NCI-H345 treated with DMSO at 0.1 percent for 48 hours (cell line): ENCODE results near the gene CDH11.

Source experiments
- DNase-seq: peaks from one replicate; lab custom pipeline; 2025; ENCODE audit not compliant: unreplicated experiment; lab: John Stamatoyannopoulos, UW

The CDH11 gene

GRCh38 chr16:65121870-65122723, at the start of gene CDH11:
Gene CDH11, minus strand, starts transcription at chr16:65122063. Its CDS starts 117,194 bp downstream, at chr16:65004869.
- DNase-seq, result no peak

- no peak for DNase-seq
Measured at GRCh38 chr16:65154321-65154720, 32.5 kb upstream of the CDH11 start.

- no peak for DNase-seq
Measured at GRCh38 chr16:65153365-65154105, 31.7 kb upstream of the CDH11 start.

GRCh38 chr16:65148804-65149203, 26.9 kb upstream of the CDH11 start:
- DNase-seq, result no peak

- no peak for DNase-seq
Measured at GRCh38 chr16:65142276-65142675, 20.4 kb upstream of the CDH11 start.

- DNase-seq, result no peak
Measured at GRCh38 chr16:65136681-65137080, 14.8 kb upstream of the CDH11 start.

GRCh38 chr16:65126845-65127624, 5.2 kb upstream of the CDH11 start:
- DNase-seq, result no peak

GRCh38 chr16:65125871-65126270, 4.0 kb upstream of the CDH11 start:
- no peak for DNase-seq

GRCh38 chr16:65125322-65125721, 3.5 kb upstream of the CDH11 start:
- DNase-seq, result no peak

- no peak for DNase-seq
Measured at GRCh38 chr16:65124596-65124995, 2.7 kb upstream of the CDH11 start.

- DNase-seq, result no peak
Measured at GRCh38 chr16:65124212-65124548, 2.3 kb upstream of the CDH11 start.

GRCh38 chr16:65123396-65124211, 1.7 kb upstream of the CDH11 start:
- DNase-seq, result no peak

GRCh38 chr16:65122724-65123395, 997 bp upstream of the CDH11 start:
- no peak for DNase-seq

- no peak for DNase-seq
Measured at GRCh38 chr16:65120831-65121721, 787 bp downstream of the CDH11 start.

GRCh38 chr16:65120461-65120830, 1.4 kb downstream of the CDH11 start:
- no peak for DNase-seq

GRCh38 chr16:65119901-65120401, 1.9 kb downstream of the CDH11 start:
- no peak for DNase-seq

- no peak for DNase-seq
Measured at GRCh38 chr16:65119435-65119834, 2.4 kb downstream of the CDH11 start.

GRCh38 chr16:65118871-65119270, 3.0 kb downstream of the CDH11 start:
- DNase-seq, result no peak

GRCh38 chr16:65117811-65118448, 3.9 kb downstream of the CDH11 start:
- peak; percentile 40 for DNase-seq
